A673 (cell line): ENCODE data around the gene CA9. TPM values are rescaled to one million over a fixed set of nuclear protein-coding genes. Genes with fewer than 3 reads are reported as not detected.

Experiments used
- BruUV-seq: library from RNA; stranded (reverse); fragments of 400-500 nt; replicated peaks from 2 replicates; lab custom pipeline; 2021; lab: Mats Ljungman, UMichigan
- CTCF ChIA-PET: fragments of 300-600 bp; sonication (Branson Sonifier 250); formaldehyde crosslinking; loops from one replicate; lab custom pipeline; 2022; ENCODE audit warnings: antibody characterized with exemption; lab: Charles Lee
- POLR2A ChIA-PET: fragments of 300-600 bp; sonication (Branson Sonifier 250); formaldehyde crosslinking; loops from one replicate; lab custom pipeline; 2022; ENCODE audit warnings: antibody characterized with exemption; ENCODE audit not compliant: low non-redundant PET; lab: Charles Lee
- DNase-seq: peaks from one replicate; pipeline ENCODE4 v3.0.0-alpha.2; 2015; ENCODE audit warnings: low spot score
- H3K27ac ChIP-seq: fragments of 200-600 bp; sonication (generic); 2 replicates; pipeline ENCODE4 v1.5.1; 2016; ENCODE audit warnings: mixed run types, low read depth, mild to moderate bottlenecking, mixed read lengths, antibody characterized with exemption, low read length; ENCODE audit not compliant: poor library complexity, severe bottlenecking
- H3K27me3 ChIP-seq: fragments of 200-600 bp; sonication (generic); replicated peaks from 2 replicates; pipeline ENCODE4 v1.6.1; 2017; ENCODE audit warnings: mixed run types, low read depth, mild to moderate bottlenecking, mixed read lengths, antibody characterized with exemption, low read length; ENCODE audit not compliant: insufficient read depth, poor library complexity
- H3K36me3 ChIP-seq: fragments of 200-600 bp; sonication (generic); 2 replicates; pipeline ENCODE4 v1.6.1; 2016; ENCODE audit warnings: mixed run types, mild to moderate bottlenecking, mixed read lengths, antibody characterized with exemption, low read length; ENCODE audit not compliant: insufficient read depth, poor library complexity, severe bottlenecking
- H3K4me1 ChIP-seq: fragments of 200-600 bp; sonication (generic); 2 replicates; pipeline ENCODE4 v1.6.1; 2017; ENCODE audit warnings: mixed run types, mild to moderate bottlenecking, mixed read lengths, antibody characterized with exemption, low read length; ENCODE audit not compliant: insufficient read depth, poor library complexity, severe bottlenecking
- H3K4me3 ChIP-seq: fragments of 200-600 bp; sonication (generic); 2 replicates; pipeline ENCODE4 v1.5.1; 2016; ENCODE audit warnings: low read depth, mixed run types, mild to moderate bottlenecking, mixed read lengths, low read length; ENCODE audit not compliant: poor library complexity, severe bottlenecking
- H3K9me3 ChIP-seq: fragments of 200-600 bp; sonication (generic); 2 replicates; pipeline ENCODE4 v1.6.1; 2016; ENCODE audit warnings: mixed run types, low read depth, mild to moderate bottlenecking, mixed read lengths, antibody characterized with exemption, low read length; ENCODE audit not compliant: poor library complexity, severe bottlenecking
- EZH2 ChIP-seq: fragments of 200-600 bp; sonication (generic); IDR thresholded peaks from 2 replicates; pipeline ENCODE4 v1.6.1; 2017; ENCODE audit warnings: borderline replicate concordance, low read depth, mild to moderate bottlenecking, mixed read lengths, antibody characterized with exemption, low read length; ENCODE audit not compliant: poor library complexity, severe bottlenecking
- intact Hi-C: fragments of 100-400 bp; cut with micrococcal nuclease; formaldehyde crosslinking; loops from one replicate; pipeline ENCODE4 v1.10.0; 2022; ENCODE audit not compliant: unreplicated experiment
- total RNA-seq: library from RNA; stranded (reverse); gene quantifications from 2 replicates; pipeline ENCODE4 v1.2.3, GENCODE V29; 2021
- TF ChIP-seq, protein P1 (sequence below): fragments of 300-800, 200-600 bp; sonication (generic); conservative IDR thresholded peaks from 2 replicates; pipeline ENCODE4 v1.5.1; 2017; ENCODE audit warnings: low read depth, mild to moderate bottlenecking, antibody characterized with exemption, low read length, moderate library complexity, mixed read lengths

Gene CA9
- total RNA-seq, 1 experiment from 2014 or later: 0.32 TPM

DNA sequence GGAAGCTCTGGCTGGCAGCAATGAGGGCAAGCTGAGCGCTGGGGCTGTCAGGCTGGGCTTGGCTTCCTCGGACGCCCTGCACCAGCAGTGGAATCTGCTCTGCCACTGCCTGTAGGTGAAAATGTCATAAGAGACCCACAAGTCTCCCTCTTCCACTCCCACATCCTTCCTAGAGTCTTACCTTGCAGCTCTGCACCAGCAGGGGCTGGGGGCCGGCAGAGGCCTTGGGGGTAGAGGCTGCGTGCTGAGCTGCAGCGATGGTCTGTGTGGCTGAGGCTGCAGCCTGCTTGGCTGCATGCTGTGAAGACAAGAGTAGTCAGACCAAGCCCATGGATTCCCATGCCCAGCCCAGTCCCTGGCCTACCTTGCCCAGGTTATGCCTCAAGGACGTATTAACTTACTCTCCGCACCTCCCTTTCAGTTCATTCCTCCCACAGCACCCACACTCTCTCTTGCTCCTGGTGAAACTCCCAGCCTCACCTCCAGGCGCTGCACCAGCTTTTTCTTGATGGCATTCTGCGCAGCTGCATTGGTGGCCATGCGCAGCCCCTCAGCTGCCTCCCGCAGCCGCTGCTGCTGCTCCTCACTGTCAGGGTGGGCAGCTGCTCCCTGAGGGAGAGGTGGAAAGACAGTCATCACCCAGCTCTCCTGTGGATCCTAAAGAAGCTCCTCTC, 41.0 kb downstream of the CA9 start:
- POLR2A ChIA-PET: no interaction called here
- intact Hi-C loops: no loop called here
- H3K4me1 ChIP-seq: no peaks in the 10 kb centered on the region

DNA sequence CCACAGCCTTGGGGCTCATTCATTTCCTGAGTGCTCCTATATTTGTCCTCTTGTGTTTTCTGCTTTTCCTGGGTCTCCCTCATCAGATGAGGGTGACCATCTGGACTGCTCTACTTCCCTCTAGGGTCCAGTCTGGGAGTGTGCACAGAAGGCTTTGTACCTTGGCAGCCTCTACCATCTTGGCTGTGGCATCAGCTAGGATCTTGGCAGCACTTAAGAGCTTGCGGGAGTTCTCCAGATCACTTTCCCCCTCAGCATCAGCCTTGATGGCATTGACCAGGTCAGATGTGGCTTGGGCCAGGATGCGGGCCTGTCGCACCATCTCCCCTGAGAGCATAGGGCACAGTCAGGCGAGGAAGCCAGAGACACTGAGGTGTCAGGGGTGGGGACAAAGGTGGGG, 42.5 kb downstream of the CA9 start:
- ChIA-PET CTCF (no interaction called here), POLR2A (no interaction called here)
- no TSS peak for BruUV-seq

More for the DNA sequence above, 41.0 kb downstream of the CA9 start:
- Histone ChIP-seq H3K9me3 (no peaks in the 10 kb centered on the region), H3K36me3 (peaks cover 91% of the 10 kb centered on the region), H3K4me3 (no peak overlapping the region), H3K27ac (no peak overlapping the region), H3K27me3 (no peaks in the 10 kb centered on the region)
- CTCF ChIA-PET: no interaction called here
- TF ChIP-seq EZH2: no peak
- TF ChIP-seq, protein P1, sequence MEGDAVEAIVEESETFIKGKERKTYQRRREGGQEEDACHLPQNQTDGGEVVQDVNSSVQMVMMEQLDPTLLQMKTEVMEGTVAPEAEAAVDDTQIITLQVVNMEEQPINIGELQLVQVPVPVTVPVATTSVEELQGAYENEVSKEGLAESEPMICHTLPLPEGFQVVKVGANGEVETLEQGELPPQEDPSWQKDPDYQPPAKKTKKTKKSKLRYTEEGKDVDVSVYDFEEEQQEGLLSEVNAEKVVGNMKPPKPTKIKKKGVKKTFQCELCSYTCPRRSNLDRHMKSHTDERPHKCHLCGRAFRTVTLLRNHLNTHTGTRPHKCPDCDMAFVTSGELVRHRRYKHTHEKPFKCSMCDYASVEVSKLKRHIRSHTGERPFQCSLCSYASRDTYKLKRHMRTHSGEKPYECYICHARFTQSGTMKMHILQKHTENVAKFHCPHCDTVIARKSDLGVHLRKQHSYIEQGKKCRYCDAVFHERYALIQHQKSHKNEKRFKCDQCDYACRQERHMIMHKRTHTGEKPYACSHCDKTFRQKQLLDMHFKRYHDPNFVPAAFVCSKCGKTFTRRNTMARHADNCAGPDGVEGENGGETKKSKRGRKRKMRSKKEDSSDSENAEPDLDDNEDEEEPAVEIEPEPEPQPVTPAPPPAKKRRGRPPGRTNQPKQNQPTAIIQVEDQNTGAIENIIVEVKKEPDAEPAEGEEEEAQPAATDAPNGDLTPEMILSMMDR: no peak
- DNase-seq: no peak
- no TSS peak for BruUV-seq

DNA sequence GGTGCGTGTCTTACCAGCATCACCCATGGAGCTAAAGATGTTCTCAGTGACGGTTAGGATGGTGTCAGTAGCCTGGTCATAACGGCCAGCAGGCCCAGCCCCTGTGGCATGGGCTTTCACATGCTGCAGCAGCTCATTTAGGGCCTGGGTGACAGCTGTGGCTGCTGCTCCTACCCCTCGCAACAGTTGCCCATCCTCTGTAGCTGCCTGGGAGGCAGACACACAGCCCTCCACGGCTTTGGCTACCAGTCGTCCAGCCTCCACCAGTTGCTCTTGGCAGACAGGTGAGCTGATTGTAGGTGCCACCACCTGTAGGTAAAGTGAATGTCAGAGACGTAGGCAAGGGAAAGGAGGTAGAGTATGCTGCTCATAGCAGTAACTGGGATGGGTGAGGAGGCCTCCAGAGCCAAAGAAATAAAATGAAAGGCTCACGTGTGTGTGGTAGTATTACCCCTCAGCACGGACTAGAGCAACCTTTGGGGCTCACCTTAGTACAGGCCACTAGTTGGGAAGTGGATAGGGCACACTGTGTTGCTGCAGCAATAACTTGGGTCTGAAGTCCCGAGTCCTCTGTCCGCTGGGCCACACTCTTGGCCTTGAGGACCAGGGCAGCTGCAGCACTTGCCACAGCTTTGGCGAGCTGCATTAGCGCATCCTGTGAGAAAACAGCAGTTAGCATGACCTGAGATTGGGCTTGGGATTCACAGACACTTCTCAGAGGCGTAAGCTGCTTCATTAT, 43.6 kb downstream of the CA9 start:
- no peak for TF ChIP-seq EZH2
- TF ChIP-seq, protein P1: no peak

More for the DNA sequence above, 42.5 kb downstream of the CA9 start:
- intact Hi-C loops: no loop called here
- Histone ChIP-seq H3K27ac (no peak overlapping the region), H3K9me3 (no peaks in the 10 kb centered on the region), H3K4me1 (no peaks in the 10 kb centered on the region), H3K4me3 (no peak overlapping the region), H3K27me3 (no peaks in the 10 kb centered on the region), H3K36me3 (peaks cover 93% of the 10 kb centered on the region)
- DNase-seq: no peak
- TF ChIP-seq, protein P1: no peak
- TF ChIP-seq EZH2: no peak

More for the DNA sequence above, 43.6 kb downstream of the CA9 start:
- no peak for DNase-seq
- H3K27me3 ChIP-seq: no peaks in the 10 kb centered on the region
- H3K27ac ChIP-seq: no peak overlapping the region
- peaks cover 93% of the 10 kb centered on the region for H3K36me3 ChIP-seq
- H3K4me1 ChIP-seq: no peaks in the 10 kb centered on the region
- ChIA-PET POLR2A (no interaction called here), CTCF (interaction anchor here (1.2 kb wide), 1 partner anchor 21 kb away, joined by 4 read pairs; no protein-coding TSS in a partner anchor)
- BruUV-seq: no TSS peak
- no peaks in the 10 kb centered on the region for H3K9me3 ChIP-seq
- no peak overlapping the region for H3K4me3 ChIP-seq
- intact Hi-C loops: no loop called here
